HEK293 (cell line): ENCODE data around the gene VPS18.

Source experiments
- CTCF ChIA-PET: fragments of 350-600 bp; formaldehyde crosslinking; extraction: SDS; loops from one replicate; lab custom pipeline; 2021; ENCODE audit warnings: antibody characterized with exemption; lab: Yijun Ruan, JAX
- POLR2A ChIA-PET: fragments of 300-600 bp; formaldehyde crosslinking; extraction: SDS; loops from one replicate; lab custom pipeline; 2020; ENCODE audit warnings: antibody characterized with exemption, inconsistent platforms; lab: Yijun Ruan, JAX
- H3K27ac ChIP-seq: fragments of 200-500 bp; sonication (Bioruptor generic); 2 replicates; pipeline ENCODE4 v1.5.1; 2014; ENCODE audit warnings: low read depth, low read length, control low read depth, inconsistent platforms; ENCODE audit errors: extremely low read depth
- H3K36me3 ChIP-seq, 2 experiments: fragments of 200-500 bp in 1 of 2; sonication (Bioruptor generic) in 1 of 2; 1 replicate in 1 of 2; 2 replicates in 1 of 2; pipeline ENCODE4 v1.5.1; 2014 to 2017; ENCODE audit warnings: inconsistent platforms in 2 of 2, low read length in 2 of 2; ENCODE audit not compliant: control insufficient read depth in 2 of 2, insufficient read depth in 1 of 2
- H3K4me1 ChIP-seq: fragments of 200-500 bp; sonication (Bioruptor generic); 2 replicates; pipeline ENCODE4 v1.5.1; 2014; ENCODE audit warnings: mild to moderate bottlenecking, low read length, inconsistent platforms; ENCODE audit not compliant: control insufficient read depth, insufficient read depth
- H3K4me3 ChIP-seq: 2 replicates; pipeline ENCODE4 v1.5.1; 2011; ENCODE audit warnings: low read depth, mild to moderate bottlenecking, control low read depth, low read length, moderate library complexity
- H3K9me3 ChIP-seq: fragments of 200-500 bp; sonication (Bioruptor generic); 2 replicates; pipeline ENCODE4 v1.5.1; 2014; ENCODE audit warnings: low read depth, low read length, inconsistent platforms; ENCODE audit not compliant: control insufficient read depth, insufficient read depth
- GLIS2 ChIP-seq: fragments of 450-650 bp; formaldehyde crosslinking; IDR thresholded peaks from 2 replicates; pipeline ENCODE4 v1.5.1; 2016; ENCODE audit warnings: missing biosample characterization, missing genetic modification characterization
- PRDM1 ChIP-seq: fragments of 450-650 bp; formaldehyde crosslinking; IDR thresholded peaks from 2 replicates; pipeline ENCODE4; 2016; ENCODE audit warnings: missing biosample characterization, missing genetic modification characterization
- SP2 ChIP-seq: fragments of 450-650 bp; formaldehyde crosslinking; IDR thresholded peaks from 2 replicates; pipeline ENCODE4 v1.5.1; 2016; ENCODE audit warnings: missing biosample characterization, missing genetic modification characterization
- TCF7L2 ChIP-seq: IDR thresholded peaks from 2 replicates; pipeline ENCODE4 v1.6.1; 2011; ENCODE audit warnings: low read depth, mild to moderate bottlenecking, inconsistent platforms, low read length, moderate library complexity, borderline replicate concordance
- ZIC2 ChIP-seq: fragments of 450-650 bp; formaldehyde crosslinking; IDR thresholded peaks from 2 replicates; pipeline ENCODE4 v1.5.1; 2016; ENCODE audit warnings: missing biosample characterization, missing genetic modification characterization
- ZNF114 ChIP-seq: fragments of 450-650 bp; formaldehyde crosslinking; IDR thresholded peaks from 2 replicates; pipeline ENCODE4 v1.5.0; 2017; ENCODE audit warnings: missing biosample characterization, missing genetic modification characterization
- ZNF16 ChIP-seq: fragments of 450-650 bp; formaldehyde crosslinking; IDR thresholded peaks from 2 replicates; pipeline ENCODE4 v1.5.1; 2016; ENCODE audit warnings: low read depth, missing biosample characterization, missing genetic modification characterization
- ZNF169 ChIP-seq: fragments of 450-650 bp; formaldehyde crosslinking; IDR thresholded peaks from 2 replicates; pipeline ENCODE4 v1.5.1; 2016; ENCODE audit warnings: missing biosample characterization, missing genetic modification characterization
- ZNF184 ChIP-seq: fragments of 450-650 bp; IDR thresholded peaks from 2 replicates; pipeline ENCODE4 v1.5.1; 2018; ENCODE audit warnings: missing biosample characterization, mild to moderate bottlenecking, missing genetic modification characterization
- ZNF239 ChIP-seq: fragments of 450-650 bp; formaldehyde crosslinking; IDR thresholded peaks from 2 replicates; pipeline ENCODE4 v1.5.1; 2016; ENCODE audit warnings: missing biosample characterization, missing genetic modification characterization
- ZNF324 ChIP-seq: fragments of 450-650 bp; formaldehyde crosslinking; IDR thresholded peaks from 2 replicates; pipeline ENCODE4 v1.5.1; 2016; ENCODE audit warnings: missing biosample characterization, missing genetic modification characterization
- ZNF366 ChIP-seq: fragments of 450-650 bp; formaldehyde crosslinking; conservative IDR thresholded peaks from 2 replicates; pipeline ENCODE4 v1.5.1; 2016; ENCODE audit warnings: missing biosample characterization, missing genetic modification characterization
- ZNF37A ChIP-seq: fragments of 450-650 bp; IDR thresholded peaks from 2 replicates; pipeline ENCODE4 v1.5.1; 2018; ENCODE audit warnings: missing biosample characterization, missing genetic modification characterization
- ZNF600 ChIP-seq: fragments of 450-650 bp; formaldehyde crosslinking; IDR thresholded peaks from 2 replicates; pipeline ENCODE4 v1.5.1; 2016; ENCODE audit warnings: missing biosample characterization, missing genetic modification characterization
- ZNF677 ChIP-seq: fragments of 450-650 bp; IDR thresholded peaks from 2 replicates; pipeline ENCODE4 v1.5.0; 2018; ENCODE audit warnings: missing biosample characterization, mild to moderate bottlenecking, missing genetic modification characterization, moderate library complexity
- ZNF792 ChIP-seq: fragments of 450-650 bp; formaldehyde crosslinking; IDR thresholded peaks from 2 replicates; pipeline ENCODE4 v1.5.1; 2016; ENCODE audit warnings: missing biosample characterization, missing genetic modification characterization
- TF ChIP-seq, protein P1 (sequence below): fragments of 450-650 bp; formaldehyde crosslinking; conservative IDR thresholded peaks from 2 replicates; pipeline ENCODE4 v1.5.1; 2016; ENCODE audit warnings: low read depth, missing biosample characterization, missing genetic modification characterization
- TF ChIP-seq, protein P2 (sequence below): IDR thresholded peaks from 2 replicates; pipeline ENCODE4 v1.6.1; 2011; ENCODE audit warnings: mild to moderate bottlenecking, low read depth, low read length, borderline replicate concordance
- TF ChIP-seq, protein P3 (sequence below): fragments of 450-650 bp; formaldehyde crosslinking; IDR thresholded peaks from 2 replicates; pipeline ENCODE4 v1.5.1; 2016; ENCODE audit warnings: missing biosample characterization, missing genetic modification characterization

The VPS18 gene

DNA sequence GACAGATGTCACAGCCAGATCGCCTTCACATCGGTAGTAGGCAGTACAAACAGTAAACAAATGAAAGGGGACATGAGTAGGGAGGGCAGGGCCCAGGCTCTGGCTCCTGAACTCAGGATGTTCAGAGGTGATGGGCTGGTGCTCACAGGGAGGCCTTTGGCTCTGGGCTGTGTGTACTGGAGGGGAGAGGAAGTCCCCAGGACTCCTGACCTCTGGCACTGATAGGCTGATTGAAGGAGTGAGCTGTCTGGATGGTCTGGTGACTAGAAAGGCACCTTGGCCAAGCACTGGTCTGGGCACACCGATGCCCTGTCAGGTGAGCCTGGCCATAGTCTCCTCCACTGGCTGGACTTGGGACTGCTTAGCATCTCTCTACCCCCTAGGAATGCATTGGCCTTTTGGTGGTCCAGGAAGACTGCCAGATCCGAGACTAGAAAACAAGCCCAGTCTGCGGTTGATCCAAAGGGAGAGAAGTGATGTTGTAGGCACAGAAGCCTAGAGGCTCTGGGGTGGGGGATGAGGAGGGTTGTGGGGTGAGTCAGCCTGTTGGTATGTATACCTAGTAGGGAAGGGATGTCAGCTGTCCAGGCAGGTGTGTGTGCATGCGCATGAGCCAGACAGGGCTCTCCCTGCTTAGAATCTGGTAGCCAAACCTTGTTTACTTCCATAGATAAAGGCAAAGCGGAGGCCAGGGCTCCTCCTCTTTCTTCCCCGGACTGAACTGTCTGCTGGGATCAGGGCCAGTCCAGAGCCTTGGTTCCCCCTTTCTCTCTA lies 48.6 kb upstream of the VPS18 start:
- no peak overlapping the region for H3K27ac ChIP-seq
- CTCF ChIA-PET: interaction anchor here (0.6 to 5.2 kb wide), 4 partner anchors 12 to 49 kb away, joined by 3 to 63 read pairs (median 4); partner anchors contain the start of gene VPS18
- H3K36me3 ChIP-seq: peaks cover 0 to 4% of the 10 kb centered on the region in 2 experiments; a peak in 2 of 3 replicates

DNA sequence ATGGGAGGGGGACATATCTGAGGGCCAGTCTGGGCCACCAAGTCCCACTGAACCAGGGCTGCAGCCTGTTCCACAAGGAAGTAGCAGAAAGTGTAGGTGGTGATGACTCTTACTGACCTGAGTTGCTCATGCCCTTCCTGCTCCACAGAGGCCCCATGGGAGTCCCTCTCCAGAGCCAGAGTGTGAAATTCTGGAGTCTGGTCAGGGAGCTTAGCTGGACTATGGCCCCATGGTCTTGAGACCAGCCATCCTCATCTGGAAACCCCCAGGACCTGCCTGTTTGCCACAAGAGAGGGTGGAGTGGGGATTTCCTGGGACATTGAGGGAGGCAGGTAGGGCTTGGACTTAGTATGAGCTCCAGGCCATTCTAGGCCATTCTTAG lies 47.4 kb upstream of the VPS18 start:
- H3K36me3 ChIP-seq: peaks cover 0 to 6% of the 10 kb centered on the region in 2 experiments; a peak in 2 of 3 replicates
- H3K4me1 ChIP-seq: peaks cover 3% of the 10 kb centered on the region; the same call in 1 of the 2 replicates
- no peak overlapping the region for H3K4me3 ChIP-seq
- ChIA-PET CTCF (interaction anchor here (0.6 to 5.2 kb wide), 6 partner anchors 11 to 56 kb away, joined by 3 to 63 read pairs (median 5); partner anchors contain the start of genes RHOV and VPS18), POLR2A (interaction anchor here (0.7 to 1.8 kb wide), 6 partner anchors 12 to 82 kb away, joined by 3 to 7 read pairs (median 4); partner anchors contain the start of genes DLL4, RHOV and VPS18)
- no peaks in the 10 kb centered on the region for H3K9me3 ChIP-seq
- H3K27ac ChIP-seq: no peak overlapping the region
- TF ChIP-seq ZNF169 (tag by site-specific recombination) (no peak), ZNF677 (tag by site-specific recombination) (no peak), ZNF16 (no peak), GLIS2 (tag by site-specific recombination) (peak; percentile 5; the same call in 1 of the 2 replicates), ZNF600 (0 out of 2 replicates have a peak, but pooled peaks have one; percentile 22), ZNF184 (no peak), ZNF114 (tag by site-specific recombination) (no peak), ZNF792 (tag by site-specific recombination) (no peak), ZNF37A (tag by site-specific recombination) (no peak), ZIC2 (no peak), ZNF239 (tag by site-specific recombination) (no peak), TCF7L2 (no peak)
- TF ChIP-seq, protein P1, sequence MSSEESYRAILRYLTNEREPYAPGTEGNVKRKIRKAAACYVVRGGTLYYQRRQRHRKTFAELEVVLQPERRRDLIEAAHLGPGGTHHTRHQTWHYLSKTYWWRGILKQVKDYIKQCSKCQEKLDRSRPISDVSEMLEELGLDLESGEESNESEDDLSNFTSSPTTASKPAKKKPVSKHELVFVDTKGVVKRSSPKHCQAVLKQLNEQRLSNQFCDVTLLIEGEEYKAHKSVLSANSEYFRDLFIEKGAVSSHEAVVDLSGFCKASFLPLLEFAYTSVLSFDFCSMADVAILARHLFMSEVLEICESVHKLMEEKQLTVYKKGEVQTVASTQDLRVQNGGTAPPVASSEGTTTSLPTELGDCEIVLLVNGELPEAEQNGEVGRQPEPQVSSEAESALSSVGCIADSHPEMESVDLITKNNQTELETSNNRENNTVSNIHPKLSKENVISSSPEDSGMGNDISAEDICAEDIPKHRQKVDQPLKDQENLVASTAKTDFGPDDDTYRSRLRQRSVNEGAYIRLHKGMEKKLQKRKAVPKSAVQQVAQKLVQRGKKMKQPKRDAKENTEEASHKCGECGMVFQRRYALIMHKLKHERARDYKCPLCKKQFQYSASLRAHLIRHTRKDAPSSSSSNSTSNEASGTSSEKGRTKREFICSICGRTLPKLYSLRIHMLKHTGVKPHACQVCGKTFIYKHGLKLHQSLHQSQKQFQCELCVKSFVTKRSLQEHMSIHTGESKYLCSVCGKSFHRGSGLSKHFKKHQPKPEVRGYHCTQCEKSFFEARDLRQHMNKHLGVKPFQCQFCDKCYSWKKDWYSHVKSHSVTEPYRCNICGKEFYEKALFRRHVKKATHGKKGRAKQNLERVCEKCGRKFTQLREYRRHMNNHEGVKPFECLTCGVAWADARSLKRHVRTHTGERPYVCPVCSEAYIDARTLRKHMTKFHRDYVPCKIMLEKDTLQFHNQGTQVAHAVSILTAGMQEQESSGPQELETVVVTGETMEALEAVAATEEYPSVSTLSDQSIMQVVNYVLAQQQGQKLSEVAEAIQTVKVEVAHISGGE: no peak
- TF ChIP-seq, protein P2, sequence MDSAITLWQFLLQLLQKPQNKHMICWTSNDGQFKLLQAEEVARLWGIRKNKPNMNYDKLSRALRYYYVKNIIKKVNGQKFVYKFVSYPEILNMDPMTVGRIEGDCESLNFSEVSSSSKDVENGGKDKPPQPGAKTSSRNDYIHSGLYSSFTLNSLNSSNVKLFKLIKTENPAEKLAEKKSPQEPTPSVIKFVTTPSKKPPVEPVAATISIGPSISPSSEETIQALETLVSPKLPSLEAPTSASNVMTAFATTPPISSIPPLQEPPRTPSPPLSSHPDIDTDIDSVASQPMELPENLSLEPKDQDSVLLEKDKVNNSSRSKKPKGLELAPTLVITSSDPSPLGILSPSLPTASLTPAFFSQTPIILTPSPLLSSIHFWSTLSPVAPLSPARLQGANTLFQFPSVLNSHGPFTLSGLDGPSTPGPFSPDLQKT: no peak
- TF ChIP-seq, protein P3, sequence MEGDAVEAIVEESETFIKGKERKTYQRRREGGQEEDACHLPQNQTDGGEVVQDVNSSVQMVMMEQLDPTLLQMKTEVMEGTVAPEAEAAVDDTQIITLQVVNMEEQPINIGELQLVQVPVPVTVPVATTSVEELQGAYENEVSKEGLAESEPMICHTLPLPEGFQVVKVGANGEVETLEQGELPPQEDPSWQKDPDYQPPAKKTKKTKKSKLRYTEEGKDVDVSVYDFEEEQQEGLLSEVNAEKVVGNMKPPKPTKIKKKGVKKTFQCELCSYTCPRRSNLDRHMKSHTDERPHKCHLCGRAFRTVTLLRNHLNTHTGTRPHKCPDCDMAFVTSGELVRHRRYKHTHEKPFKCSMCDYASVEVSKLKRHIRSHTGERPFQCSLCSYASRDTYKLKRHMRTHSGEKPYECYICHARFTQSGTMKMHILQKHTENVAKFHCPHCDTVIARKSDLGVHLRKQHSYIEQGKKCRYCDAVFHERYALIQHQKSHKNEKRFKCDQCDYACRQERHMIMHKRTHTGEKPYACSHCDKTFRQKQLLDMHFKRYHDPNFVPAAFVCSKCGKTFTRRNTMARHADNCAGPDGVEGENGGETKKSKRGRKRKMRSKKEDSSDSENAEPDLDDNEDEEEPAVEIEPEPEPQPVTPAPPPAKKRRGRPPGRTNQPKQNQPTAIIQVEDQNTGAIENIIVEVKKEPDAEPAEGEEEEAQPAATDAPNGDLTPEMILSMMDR (tag by site-specific recombination): no peak

More for the DNA sequence above, 48.6 kb upstream of the VPS18 start:
- POLR2A ChIA-PET: interaction anchor here (0.6 to 1.4 kb wide), 3 partner anchors 28 to 351 kb away, joined by 3 to 5 read pairs (median 5); partner anchors contain the start of genes RHOV and VPS18
- Histone ChIP-seq H3K9me3 (no peaks in the 10 kb centered on the region), H3K4me3 (peak overlapping the region; percentile 1), H3K4me1 (peaks cover 3% of the 10 kb centered on the region; the same call in 1 of the 2 replicates)
- TF ChIP-seq SP2 (peak; percentile 9; the same call in 1 of the 2 replicates), ZNF366 (tag by site-specific recombination) (peak; percentile 24; the same call in 1 of the 2 replicates), PRDM1 (tag by site-specific recombination) (0 out of 2 replicates have a peak, but pooled peaks have one; percentile 33), ZNF324 (tag by site-specific recombination) (no peak)
